ENCODE measurements around the gene SERPINH1.

DNA sequence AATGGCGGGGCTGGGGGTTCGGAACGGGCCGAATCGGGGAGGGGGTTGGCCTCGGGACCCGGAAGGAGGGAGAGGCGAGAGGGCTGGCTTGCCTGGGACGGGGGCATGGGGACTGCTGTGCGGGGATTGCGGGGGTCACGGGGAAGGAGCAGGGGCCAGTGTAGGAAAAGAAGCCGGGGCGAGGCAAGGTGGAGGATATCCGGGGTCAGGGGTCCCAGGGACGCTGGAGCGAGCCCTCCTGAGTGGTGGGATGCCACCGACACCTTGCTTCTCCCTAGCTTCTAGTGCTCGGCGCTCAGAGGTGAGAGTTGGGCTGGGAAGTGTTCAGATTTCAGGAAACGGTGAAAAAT lies 35.9 kb upstream of the SERPINH1 start:
- TF ChIP-seq POLR2A (IDR thresholded peaks at IDR 0.05; ENCODE audit: low read length): no peak
- no peak for TF ChIP-seq POLR2AphosphoS2 (conservative IDR thresholded peaks at IDR 0.05; ENCODE audit: low read length)
- TF ChIP-seq, protein P1, sequence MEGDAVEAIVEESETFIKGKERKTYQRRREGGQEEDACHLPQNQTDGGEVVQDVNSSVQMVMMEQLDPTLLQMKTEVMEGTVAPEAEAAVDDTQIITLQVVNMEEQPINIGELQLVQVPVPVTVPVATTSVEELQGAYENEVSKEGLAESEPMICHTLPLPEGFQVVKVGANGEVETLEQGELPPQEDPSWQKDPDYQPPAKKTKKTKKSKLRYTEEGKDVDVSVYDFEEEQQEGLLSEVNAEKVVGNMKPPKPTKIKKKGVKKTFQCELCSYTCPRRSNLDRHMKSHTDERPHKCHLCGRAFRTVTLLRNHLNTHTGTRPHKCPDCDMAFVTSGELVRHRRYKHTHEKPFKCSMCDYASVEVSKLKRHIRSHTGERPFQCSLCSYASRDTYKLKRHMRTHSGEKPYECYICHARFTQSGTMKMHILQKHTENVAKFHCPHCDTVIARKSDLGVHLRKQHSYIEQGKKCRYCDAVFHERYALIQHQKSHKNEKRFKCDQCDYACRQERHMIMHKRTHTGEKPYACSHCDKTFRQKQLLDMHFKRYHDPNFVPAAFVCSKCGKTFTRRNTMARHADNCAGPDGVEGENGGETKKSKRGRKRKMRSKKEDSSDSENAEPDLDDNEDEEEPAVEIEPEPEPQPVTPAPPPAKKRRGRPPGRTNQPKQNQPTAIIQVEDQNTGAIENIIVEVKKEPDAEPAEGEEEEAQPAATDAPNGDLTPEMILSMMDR (IDR thresholded peaks at IDR 0.05): no peak
- TF ChIP-seq EP300 (IDR thresholded peaks at IDR 0.05): no peak
- no peak for TF ChIP-seq NPAS2 (CRISPR knock-in tag; IDR thresholded peaks at IDR 0.05; ENCODE audit: borderline replicate concordance)
- no peak for TF ChIP-seq RFX5 (IDR thresholded peaks at IDR 0.05)
- TF ChIP-seq RNF2 (IDR thresholded peaks at IDR 0.05; ENCODE audit: borderline replicate concordance, low read depth): no peak
- TF ChIP-seq CEBPB (IDR thresholded peaks at IDR 0.05): no peak
- TF ChIP-seq MYC (IDR thresholded peaks at IDR 0.05; ENCODE audit: borderline replicate concordance, low read length): no peak
- TF ChIP-seq, protein P2, sequence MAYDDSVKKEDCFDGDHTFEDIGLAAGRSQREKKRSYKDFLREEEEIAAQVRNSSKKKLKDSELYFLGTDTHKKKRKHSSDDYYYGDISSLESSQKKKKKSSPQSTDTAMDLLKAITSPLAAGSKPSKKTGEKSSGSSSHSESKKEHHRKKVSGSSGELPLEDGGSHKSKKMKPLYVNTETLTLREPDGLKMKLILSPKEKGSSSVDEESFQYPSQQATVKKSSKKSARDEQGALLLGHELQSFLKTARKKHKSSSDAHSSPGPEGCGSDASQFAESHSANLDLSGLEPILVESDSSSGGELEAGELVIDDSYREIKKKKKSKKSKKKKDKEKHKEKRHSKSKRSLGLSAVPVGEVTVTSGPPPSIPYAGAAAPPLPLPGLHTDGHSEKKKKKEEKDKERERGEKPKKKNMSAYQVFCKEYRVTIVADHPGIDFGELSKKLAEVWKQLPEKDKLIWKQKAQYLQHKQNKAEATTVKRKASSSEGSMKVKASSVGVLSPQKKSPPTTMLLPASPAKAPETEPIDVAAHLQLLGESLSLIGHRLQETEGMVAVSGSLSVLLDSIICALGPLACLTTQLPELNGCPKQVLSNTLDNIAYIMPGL (CRISPR knock-in tag; IDR thresholded peaks at IDR 0.05; ENCODE audit: borderline replicate concordance): no peak
